ENCODE results near the gene CHRNA1.
"Not testable (repeated sequence)": the region's sequence is repeated elsewhere in the genome, so short reads cannot be mapped to it uniquely, and the experiment has no call there.

CHRNA1 gene

GRCh38 chr2:174717273-174717672, 47.0 kb downstream of the CHRNA1 start:
- DNase-seq (ENCODE audit: low read depth) = no peak

DNA sequence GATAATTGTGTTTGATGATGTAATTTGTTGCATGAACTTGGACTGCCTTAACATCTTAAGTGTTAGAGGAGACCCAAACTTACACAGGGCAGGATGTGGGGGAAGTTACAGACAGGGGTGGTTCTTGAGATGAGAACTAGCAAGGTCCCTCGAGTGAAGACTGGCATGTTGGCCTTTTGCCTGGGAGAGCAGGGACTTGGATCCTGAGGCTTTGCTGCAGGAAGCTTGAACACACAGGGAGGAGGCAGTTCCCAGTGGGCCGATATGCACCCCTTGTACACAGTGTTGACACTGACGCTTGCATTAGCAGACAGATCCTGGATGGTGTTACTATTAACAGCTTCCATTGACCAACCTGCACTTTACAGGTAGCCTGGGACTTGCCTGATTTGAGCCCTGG, 47.5 kb downstream of the CHRNA1 start:
- DNase-seq (ENCODE audit: low read depth) = no peak

DNA sequence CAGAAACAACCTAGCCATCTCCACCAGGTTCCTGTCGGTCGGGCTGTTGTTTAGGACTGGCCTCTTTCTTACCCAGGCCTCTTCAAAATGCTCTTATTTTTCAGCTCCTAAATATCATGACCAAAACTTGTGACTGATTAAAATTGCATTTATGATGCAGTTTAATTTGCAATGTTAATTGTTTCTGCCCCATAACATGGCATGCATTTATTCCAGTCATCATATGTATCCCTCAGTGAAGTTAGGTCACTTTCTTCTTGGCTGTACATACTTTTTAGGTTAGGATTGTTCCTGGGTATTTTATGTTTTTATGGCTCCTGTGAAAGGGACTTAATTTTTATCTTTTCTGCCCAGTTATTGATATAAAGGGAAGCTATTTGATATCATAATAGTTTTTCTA, 50.6 kb downstream of the CHRNA1 start:
- no peak for DNase-seq (ENCODE audit: low read depth)

- DNase-seq (ENCODE audit: low read depth) = no peak
These were observed 53.1 kb downstream of the CHRNA1 start for GRCh38 chr2:174711206-174711605.

GRCh38 chr2:174709416-174710004, 54.8 kb downstream of the CHRNA1 start:
- DNase-seq (ENCODE audit: low read depth) = not testable (repeated sequence)

- no peak for DNase-seq (ENCODE audit: low read depth)
These were observed 55.6 kb downstream of the CHRNA1 start for GRCh38 chr2:174708713-174709112.

DNA sequence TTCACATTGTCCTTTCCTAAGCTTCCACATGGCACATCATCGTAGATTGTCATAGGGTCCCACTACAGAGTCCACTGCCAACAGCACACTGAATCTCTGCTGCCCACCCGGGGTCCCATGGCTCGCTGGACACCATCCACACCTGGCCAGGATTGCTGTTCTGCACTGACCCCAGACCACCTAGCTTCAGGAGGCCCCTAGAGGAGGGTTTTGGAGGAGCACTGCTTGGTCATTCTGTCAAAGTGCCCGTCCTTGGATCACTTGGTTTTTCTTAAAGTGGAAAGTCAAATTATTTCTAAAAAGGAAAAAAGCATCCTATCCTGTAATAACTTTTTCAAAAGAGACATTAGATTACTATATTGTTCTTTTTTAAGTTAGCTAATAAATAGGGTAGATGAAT, 59.0 kb downstream of the CHRNA1 start:
- DNase-seq (ENCODE audit: low read depth) = no peak

- no peak for DNase-seq (ENCODE audit: low read depth)
These were observed 59.6 kb downstream of the CHRNA1 start for GRCh38 chr2:174704642-174705041.

DNA sequence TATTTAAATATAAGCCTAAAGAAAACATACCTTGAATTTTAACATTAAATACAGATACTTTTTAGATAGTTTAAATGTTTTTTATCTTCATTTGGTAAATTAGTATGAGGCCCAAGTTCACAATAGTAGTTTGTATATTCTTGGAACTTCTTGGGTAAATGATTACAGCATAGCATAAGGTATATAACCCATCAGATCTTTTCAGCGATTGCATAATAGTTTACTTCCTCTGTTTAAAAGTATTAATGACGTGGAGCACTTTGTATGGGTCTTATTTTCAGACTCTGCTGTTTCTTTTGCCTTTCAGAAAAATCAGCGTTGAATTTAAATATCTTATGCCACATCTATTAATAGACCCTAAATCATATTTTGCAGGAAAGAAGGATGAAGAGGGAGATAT, 60.2 kb downstream of the CHRNA1 start:
- DNase-seq (ENCODE audit: low read depth) = no peak

- no peak for DNase-seq (ENCODE audit: low read depth)
These were observed 60.8 kb downstream of the CHRNA1 start for GRCh38 chr2:174703430-174703829.

GRCh38 chr2:174702541-174702940, 61.7 kb downstream of the CHRNA1 start:
- no peak for DNase-seq (ENCODE audit: low read depth)

DNA sequence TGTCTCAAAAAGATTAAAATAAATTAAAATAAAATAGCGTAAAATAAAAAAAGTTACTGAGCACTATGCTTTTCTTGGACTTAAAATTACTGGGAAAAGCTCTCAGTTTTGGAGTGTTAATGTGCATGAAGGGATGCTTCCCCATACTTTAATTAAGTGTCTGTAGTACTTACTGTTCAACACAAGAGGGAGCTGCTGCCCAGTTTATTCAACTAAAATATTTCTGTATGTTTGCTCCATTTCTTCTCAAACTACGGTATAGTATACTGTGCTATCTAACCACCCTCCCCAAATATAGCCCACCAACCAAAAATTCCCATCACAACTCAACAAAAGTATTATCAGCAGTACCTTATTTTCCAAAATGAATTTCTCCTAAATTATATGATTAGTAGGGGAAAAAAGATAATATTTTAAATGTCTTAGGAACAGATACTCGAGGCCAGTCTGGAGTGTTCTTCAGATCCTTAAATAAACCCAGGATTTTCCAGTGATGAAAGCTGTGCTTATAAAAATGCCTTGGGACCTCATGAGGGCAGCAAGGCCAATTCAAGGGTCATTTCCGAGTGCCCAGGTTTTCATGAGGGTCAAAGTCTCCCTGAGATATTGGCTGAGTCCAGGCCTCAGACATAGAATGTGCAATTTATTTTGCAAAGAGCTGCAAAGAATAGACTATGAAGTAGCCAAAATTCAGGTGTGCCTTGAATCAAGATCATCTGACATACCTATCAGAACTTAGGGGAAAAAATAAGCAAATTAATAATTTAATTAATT, 64.1 kb downstream of the CHRNA1 start:
- no peak for DNase-seq (ENCODE audit: low read depth)

All from stimulated activated CD8-positive, alpha-beta memory T cell treated with anti-CD3 and anti-CD28 coated beads, Interleukin-15, amount 100 ng/mL, for 1 hour (primary cell).